Panc1 (cell line): Measurements from ENCODE around the gene DNAJC22. TPM values are rescaled to one million over a fixed set of nuclear protein-coding genes. Genes with fewer than 3 reads are reported as not detected.

ENCODE experiments used
- ATAC-seq: fragments of 200-7000 bp; cut with Tn5 transposase; 2 replicates; pipeline ENCODE4 v1.9.1; 2020; ENCODE audit warnings: mild to moderate bottlenecking, moderate library complexity
- BruUV-seq: library from RNA; stranded (reverse); fragments of 400-500 nt; replicated peaks from 2 replicates; lab custom pipeline; 2021; lab: Mats Ljungman, UMichigan
- CTCF ChIA-PET: fragments of 300-600 bp; sonication (Branson Sonifier 250); formaldehyde crosslinking; loops from one replicate; lab custom pipeline; 2022; ENCODE audit warnings: antibody characterized with exemption; lab: Charles Lee
- POLR2A ChIA-PET: fragments of 300-600 bp; sonication (Branson Sonifier 250); formaldehyde crosslinking; loops from one replicate; lab custom pipeline; 2022; ENCODE audit warnings: antibody characterized with exemption; lab: Charles Lee
- DNase-seq: peaks from one replicate; pipeline ENCODE4 v3.0.0-alpha.2; 2010; ENCODE audit warnings: low read depth, low spot score
- H3K27ac ChIP-seq: 2 replicates; pipeline ENCODE4 v1.5.1; 2011; ENCODE audit warnings: mild to moderate bottlenecking, low read length, inconsistent platforms
- H3K27me3 ChIP-seq: fragments of 200-500 bp; sonication (Bioruptor generic); 2 replicates; pipeline ENCODE4 v1.6.0; 2014; ENCODE audit warnings: low read length, inconsistent platforms; ENCODE audit not compliant: control insufficient read depth, insufficient read depth
- H3K36me3 ChIP-seq: fragments of 200-500 bp; sonication (Bioruptor generic); 2 replicates; pipeline ENCODE4 v1.5.1; 2014; ENCODE audit warnings: inconsistent platforms, mild to moderate bottlenecking, low read length, moderate library complexity; ENCODE audit not compliant: control insufficient read depth, insufficient read depth
- H3K4me1 ChIP-seq: 2 replicates; pipeline ENCODE4 v1.5.1; 2011; ENCODE audit warnings: inconsistent platforms, mild to moderate bottlenecking, low read length, moderate library complexity; ENCODE audit not compliant: control insufficient read depth, insufficient read depth
- H3K4me3 ChIP-seq, 2 experiments: 2 replicates each; pipeline ENCODE4 v1.5.1; 2011 to 2012; ENCODE audit warnings: low read depth in 2 of 2, low read length in 2 of 2, mild to moderate bottlenecking in 2 of 2, inconsistent platforms in 1 of 2, moderate library complexity in 1 of 2
- H3K9me3 ChIP-seq: fragments of 200-500 bp; sonication (Bioruptor generic); 2 replicates; pipeline ENCODE4 v1.5.1; 2014; ENCODE audit warnings: low read depth, mild to moderate bottlenecking, inconsistent platforms, low read length, moderate library complexity; ENCODE audit not compliant: control insufficient read depth, insufficient read depth
- POLR2AphosphoS5 ChIP-seq: IDR thresholded peaks from 2 replicates; pipeline ENCODE4 v1.6.1; 2012; ENCODE audit warnings: mild to moderate bottlenecking, low read depth, low read length, moderate library complexity
- SIN3A ChIP-seq: IDR thresholded peaks from 2 replicates; pipeline ENCODE4 v1.6.1; 2012; ENCODE audit warnings: low read depth, mild to moderate bottlenecking, low read length, moderate library complexity, borderline replicate concordance; ENCODE audit not compliant: insufficient read depth
- TCF7L2 ChIP-seq: IDR thresholded peaks from 2 replicates; pipeline ENCODE4 v1.6.1; 2011; ENCODE audit warnings: mild to moderate bottlenecking, low read depth, low read length, inconsistent platforms
- in situ Hi-C: cut with HindIII; loops from 2 replicates; pipeline ENCODE4 v1.10.0; 2016; ENCODE audit warnings: low sequenced_read_pairs, low pct_unique_long_range_greater_than_20kb
- intact Hi-C: fragments of 100-400 bp; cut with micrococcal nuclease; formaldehyde crosslinking; loops from one replicate; pipeline ENCODE4 v1.10.0; 2022; ENCODE audit not compliant: unreplicated experiment
- total RNA-seq: library from RNA; stranded (reverse); gene quantifications from one replicate; pipeline ENCODE4 v1.2.1, GENCODE V29; 2021; ENCODE audit not compliant: unreplicated experiment
- TF ChIP-seq, protein P1 (sequence below), 2 experiments: IDR thresholded peaks; 2 replicates each; pipeline ENCODE4 v1.6.1; 2011 to 2012; ENCODE audit warnings: low read depth in 2 of 2, control low read depth in 1 of 2, low read length in 1 of 2, mild to moderate bottlenecking in 1 of 2, moderate library complexity in 1 of 2; ENCODE audit not compliant: insufficient read depth in 1 of 2
- TF ChIP-seq, protein P2 (sequence below): fragments of 450-650 bp; IDR thresholded peaks from 2 replicates; pipeline ENCODE4 v1.5.1; 2017; ENCODE audit warnings: mild to moderate bottlenecking

DNAJC22 gene
- total RNA-seq, 1 experiment from 2014 or later, result 1.9 TPM

DNA sequence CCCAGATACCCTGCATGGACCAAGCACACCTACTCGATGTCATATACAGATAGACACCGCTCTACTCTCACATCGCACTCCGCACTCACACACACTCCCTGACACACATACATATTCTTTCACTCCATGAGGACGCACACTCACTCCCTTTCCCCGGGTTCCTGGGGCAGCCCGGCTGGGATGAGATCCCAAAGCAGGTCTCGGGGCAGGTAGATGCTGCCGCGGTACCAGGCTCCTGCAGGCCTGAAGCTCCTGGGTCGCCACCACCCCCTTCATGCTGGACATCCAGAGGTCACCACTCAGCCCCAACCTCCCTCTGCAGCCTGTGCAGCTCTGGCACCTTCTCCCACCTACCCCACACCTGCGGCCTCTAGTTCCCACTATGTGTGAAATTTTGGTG, 12.0 kb upstream of the DNAJC22 start:
- POLR2A ChIA-PET, result no interaction called here
- in situ Hi-C loops, result no loop called here

DNA sequence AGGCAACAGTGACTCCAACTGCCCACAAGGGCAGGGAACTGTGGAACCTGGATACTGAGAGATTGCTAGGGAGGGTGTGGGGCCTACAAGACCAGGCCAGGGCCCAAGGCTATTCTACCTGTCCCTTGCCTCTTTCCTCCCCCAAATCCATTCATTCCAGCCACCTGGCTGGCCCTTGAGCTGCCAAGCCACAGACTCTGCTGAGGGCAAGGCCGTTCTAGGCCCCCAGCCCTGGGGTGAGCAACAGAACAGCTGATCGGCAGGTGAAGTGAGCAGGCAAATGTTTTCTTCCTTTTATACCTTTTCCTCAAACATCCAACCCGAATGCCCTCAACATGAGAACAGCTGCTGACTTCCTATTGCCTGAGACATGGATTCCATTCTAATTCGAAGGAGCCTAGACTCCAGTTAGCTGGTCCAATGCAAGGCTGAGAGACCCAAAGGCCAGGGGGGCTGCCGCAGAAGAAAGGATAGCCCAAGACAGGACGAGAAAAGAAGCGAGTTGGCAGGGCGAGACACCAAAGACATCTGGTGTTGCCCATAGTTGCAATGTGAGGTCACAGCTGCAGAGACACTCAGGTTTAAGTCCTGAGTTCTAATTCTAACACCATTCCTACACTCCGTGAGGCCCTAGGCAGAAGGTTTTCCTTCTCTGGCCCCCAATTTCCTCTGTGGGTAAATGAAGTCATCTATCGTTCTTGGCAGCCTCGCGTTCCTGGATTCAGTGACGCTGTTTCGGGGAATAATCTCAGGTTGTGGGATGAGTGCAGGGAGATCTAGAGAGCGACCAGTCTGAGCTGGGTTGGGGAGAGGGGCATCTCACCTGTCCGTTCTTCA, 11.4 kb upstream of the DNAJC22 start:
- intact Hi-C loops (loop anchor here (5.0 kb wide), 1 partner anchor 48 kb away; no protein-coding TSS in a partner anchor), in situ Hi-C loops (no loop called here)
- no peaks in the 10 kb centered on the region for H3K27me3 ChIP-seq
- no TSS peak for BruUV-seq
- ChIA-PET POLR2A (interaction anchor here (0.6 kb wide), 1 partner anchor 69 kb away, joined by 5 read pairs; no protein-coding TSS in a partner anchor), CTCF (interaction anchor here (0.8 to 1.0 kb wide), 2 partner anchors 12 kb away, joined by 3 read pairs; partner anchors contain the start of gene TROAP)
- TF ChIP-seq SIN3A, result no peak
- no peak for TF ChIP-seq TCF7L2
- TF ChIP-seq, protein P1, sequence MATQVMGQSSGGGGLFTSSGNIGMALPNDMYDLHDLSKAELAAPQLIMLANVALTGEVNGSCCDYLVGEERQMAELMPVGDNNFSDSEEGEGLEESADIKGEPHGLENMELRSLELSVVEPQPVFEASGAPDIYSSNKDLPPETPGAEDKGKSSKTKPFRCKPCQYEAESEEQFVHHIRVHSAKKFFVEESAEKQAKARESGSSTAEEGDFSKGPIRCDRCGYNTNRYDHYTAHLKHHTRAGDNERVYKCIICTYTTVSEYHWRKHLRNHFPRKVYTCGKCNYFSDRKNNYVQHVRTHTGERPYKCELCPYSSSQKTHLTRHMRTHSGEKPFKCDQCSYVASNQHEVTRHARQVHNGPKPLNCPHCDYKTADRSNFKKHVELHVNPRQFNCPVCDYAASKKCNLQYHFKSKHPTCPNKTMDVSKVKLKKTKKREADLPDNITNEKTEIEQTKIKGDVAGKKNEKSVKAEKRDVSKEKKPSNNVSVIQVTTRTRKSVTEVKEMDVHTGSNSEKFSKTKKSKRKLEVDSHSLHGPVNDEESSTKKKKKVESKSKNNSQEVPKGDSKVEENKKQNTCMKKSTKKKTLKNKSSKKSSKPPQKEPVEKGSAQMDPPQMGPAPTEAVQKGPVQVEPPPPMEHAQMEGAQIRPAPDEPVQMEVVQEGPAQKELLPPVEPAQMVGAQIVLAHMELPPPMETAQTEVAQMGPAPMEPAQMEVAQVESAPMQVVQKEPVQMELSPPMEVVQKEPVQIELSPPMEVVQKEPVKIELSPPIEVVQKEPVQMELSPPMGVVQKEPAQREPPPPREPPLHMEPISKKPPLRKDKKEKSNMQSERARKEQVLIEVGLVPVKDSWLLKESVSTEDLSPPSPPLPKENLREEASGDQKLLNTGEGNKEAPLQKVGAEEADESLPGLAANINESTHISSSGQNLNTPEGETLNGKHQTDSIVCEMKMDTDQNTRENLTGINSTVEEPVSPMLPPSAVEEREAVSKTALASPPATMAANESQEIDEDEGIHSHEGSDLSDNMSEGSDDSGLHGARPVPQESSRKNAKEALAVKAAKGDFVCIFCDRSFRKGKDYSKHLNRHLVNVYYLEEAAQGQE (IDR thresholded peaks at IDR 0.05; ENCODE audit: insufficient read depth in 1 of 2, low read depth in 2 of 2, low read length in 1 of 2), result no peak
- TF ChIP-seq POLR2AphosphoS5, result no peak
- TF ChIP-seq, protein P2, sequence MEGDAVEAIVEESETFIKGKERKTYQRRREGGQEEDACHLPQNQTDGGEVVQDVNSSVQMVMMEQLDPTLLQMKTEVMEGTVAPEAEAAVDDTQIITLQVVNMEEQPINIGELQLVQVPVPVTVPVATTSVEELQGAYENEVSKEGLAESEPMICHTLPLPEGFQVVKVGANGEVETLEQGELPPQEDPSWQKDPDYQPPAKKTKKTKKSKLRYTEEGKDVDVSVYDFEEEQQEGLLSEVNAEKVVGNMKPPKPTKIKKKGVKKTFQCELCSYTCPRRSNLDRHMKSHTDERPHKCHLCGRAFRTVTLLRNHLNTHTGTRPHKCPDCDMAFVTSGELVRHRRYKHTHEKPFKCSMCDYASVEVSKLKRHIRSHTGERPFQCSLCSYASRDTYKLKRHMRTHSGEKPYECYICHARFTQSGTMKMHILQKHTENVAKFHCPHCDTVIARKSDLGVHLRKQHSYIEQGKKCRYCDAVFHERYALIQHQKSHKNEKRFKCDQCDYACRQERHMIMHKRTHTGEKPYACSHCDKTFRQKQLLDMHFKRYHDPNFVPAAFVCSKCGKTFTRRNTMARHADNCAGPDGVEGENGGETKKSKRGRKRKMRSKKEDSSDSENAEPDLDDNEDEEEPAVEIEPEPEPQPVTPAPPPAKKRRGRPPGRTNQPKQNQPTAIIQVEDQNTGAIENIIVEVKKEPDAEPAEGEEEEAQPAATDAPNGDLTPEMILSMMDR, result no peak
- H3K36me3 ChIP-seq, result no peaks in the 10 kb centered on the region
- ATAC-seq (no peak), DNase-seq (no peak)
- H3K4me3 ChIP-seq, result no peak overlapping the region
- peaks cover 10% of the 10 kb centered on the region; the same call in 1 of the 2 replicates for H3K4me1 ChIP-seq
- H3K9me3 ChIP-seq, result no peaks in the 10 kb centered on the region
- no peak overlapping the region for H3K27ac ChIP-seq

More for the DNA sequence above, 12.0 kb upstream of the DNAJC22 start:
- intact Hi-C loops, result loop anchor here (5.0 kb wide), 1 partner anchor 47 kb away; no protein-coding TSS in a partner anchor
- no peak for TF ChIP-seq TCF7L2
- TF ChIP-seq, protein P1 (IDR thresholded peaks at IDR 0.05; ENCODE audit: insufficient read depth in 1 of 2, low read depth in 2 of 2, low read length in 1 of 2), result no peak
- no peak for TF ChIP-seq SIN3A
- TF ChIP-seq POLR2AphosphoS5, result no peak
- TF ChIP-seq, protein P2, result no peak
- H3K27me3 ChIP-seq, result no peaks in the 10 kb centered on the region
- H3K4me1 ChIP-seq, result peaks cover 11% of the 10 kb centered on the region; the same call in 1 of the 2 replicates
- H3K4me3 ChIP-seq, result no peak overlapping the region
- BruUV-seq, result no TSS peak
- H3K36me3 ChIP-seq, result no peaks in the 10 kb centered on the region
- ATAC-seq, result no peak
- no peak overlapping the region for H3K27ac ChIP-seq
- no peaks in the 10 kb centered on the region for H3K9me3 ChIP-seq
- CTCF ChIA-PET, result interaction anchor here (1.0 kb wide), 1 partner anchor 13 kb away, joined by 3 read pairs; no protein-coding TSS in a partner anchor
- DNase-seq, result no peak
